Activated CD8-positive, alpha-beta memory T cell treated with anti-CD3 and anti-CD28 coated beads, Interleukin-2, amount 50 U/mL, for 4 hours (primary cell): ENCODE data around the gene HBQ1.
A peak's percentile ranks its signal among the peaks of the same experiment; 100 is the strongest.
"Not testable (repeated sequence)": the region's sequence is repeated elsewhere in the genome, so short reads cannot be mapped to it uniquely, and the experiment has no call there.

Source experiments
- DNase-seq: peaks from one replicate; pipeline ENCODE4 v3.0.0-alpha.2; 2020

HBQ1 gene

DNA sequence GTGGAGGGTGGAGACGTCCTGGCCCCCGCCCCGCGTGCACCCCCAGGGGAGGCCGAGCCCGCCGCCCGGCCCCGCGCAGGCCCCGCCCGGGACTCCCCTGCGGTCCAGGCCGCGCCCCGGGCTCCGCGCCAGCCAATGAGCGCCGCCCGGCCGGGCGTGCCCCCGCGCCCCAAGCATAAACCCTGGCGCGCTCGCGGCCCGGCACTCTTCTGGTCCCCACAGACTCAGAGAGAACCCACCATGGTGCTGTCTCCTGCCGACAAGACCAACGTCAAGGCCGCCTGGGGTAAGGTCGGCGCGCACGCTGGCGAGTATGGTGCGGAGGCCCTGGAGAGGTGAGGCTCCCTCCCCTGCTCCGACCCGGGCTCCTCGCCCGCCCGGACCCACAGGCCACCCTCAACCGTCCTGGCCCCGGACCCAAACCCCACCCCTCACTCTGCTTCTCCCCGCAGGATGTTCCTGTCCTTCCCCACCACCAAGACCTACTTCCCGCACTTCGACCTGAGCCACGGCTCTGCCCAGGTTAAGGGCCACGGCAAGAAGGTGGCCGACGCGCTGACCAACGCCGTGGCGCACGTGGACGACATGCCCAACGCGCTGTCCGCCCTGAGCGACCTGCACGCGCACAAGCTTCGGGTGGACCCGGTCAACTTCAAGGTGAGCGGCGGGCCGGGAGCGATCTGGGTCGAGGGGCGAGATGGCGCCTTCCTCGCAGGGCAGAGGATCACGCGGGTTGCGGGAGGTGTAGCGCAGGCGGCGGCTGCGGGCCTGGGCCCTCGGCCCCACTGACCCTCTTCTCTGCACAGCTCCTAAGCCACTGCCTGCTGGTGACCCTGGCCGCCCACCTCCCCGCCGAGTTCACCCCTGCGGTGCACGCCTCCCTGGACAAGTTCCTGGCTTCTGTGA lies 3.5 kb upstream of the HBQ1 start, which contains the start of gene HBA1:
Gene HBA1 (plus strand): TSS at position 204 of the 906 bp plus-strand sequence. CDS start 37 bp downstream, at position 241.
- not testable (repeated sequence) for DNase-seq

DNA sequence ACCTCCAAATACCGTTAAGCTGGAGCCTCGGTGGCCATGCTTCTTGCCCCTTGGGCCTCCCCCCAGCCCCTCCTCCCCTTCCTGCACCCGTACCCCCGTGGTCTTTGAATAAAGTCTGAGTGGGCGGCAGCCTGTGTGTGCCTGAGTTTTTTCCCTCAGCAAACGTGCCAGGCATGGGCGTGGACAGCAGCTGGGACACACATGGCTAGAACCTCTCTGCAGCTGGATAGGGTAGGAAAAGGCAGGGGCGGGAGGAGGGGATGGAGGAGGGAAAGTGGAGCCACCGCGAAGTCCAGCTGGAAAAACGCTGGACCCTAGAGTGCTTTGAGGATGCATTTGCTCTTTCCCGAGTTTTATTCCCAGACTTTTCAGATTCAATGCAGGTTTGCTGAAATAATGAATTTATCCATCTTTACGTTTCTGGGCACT lies 2.9 kb upstream of the HBQ1 start:
- DNase-seq, result no peak

DNA sequence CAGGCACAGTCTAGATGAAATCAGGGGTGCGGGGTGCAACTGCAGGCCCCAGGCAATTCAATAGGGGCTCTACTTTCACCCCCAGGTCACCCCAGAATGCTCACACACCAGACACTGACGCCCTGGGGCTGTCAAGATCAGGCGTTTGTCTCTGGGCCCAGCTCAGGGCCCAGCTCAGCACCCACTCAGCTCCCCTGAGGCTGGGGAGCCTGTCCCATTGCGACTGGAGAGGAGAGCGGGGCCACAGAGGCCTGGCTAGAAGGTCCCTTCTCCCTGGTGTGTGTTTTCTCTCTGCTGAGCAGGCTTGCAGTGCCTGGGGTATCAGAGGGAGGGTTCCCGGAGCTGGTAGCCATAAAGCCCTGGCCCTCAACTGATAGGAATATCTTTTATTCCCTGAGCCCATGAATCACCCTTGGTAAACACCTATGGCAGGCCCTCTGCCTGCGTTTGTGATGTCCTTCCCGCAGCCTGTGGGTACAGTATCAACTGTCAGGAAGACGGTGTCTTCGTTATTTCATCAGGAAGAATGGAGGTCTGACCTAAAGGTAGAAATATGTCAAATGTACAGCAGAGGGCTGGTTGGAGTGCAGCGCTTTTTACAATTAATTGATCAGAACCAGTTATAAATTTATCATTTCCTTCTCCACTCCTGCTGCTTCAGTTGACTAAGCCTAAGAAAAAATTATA lies 2.1 kb upstream of the HBQ1 start:
- no peak for DNase-seq

DNA sequence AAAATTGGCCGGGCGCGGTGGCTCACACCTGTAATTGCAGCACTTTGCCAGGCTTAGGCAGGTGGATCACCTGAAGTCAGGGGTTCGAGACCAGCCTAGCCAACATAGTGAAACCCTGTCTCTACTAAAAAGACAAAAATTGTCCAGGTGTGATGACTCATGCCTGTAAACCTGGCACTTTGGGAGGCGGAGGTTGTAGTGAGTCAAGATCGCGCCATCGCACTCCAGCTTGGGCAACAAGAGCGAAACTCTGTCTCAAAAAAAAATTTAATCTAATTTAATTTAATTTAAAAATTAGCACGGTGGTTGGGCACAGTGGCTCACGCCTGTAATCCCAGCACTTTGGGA lies 1.6 kb upstream of the HBQ1 start:
- DNase-seq, result no peak

DNA sequence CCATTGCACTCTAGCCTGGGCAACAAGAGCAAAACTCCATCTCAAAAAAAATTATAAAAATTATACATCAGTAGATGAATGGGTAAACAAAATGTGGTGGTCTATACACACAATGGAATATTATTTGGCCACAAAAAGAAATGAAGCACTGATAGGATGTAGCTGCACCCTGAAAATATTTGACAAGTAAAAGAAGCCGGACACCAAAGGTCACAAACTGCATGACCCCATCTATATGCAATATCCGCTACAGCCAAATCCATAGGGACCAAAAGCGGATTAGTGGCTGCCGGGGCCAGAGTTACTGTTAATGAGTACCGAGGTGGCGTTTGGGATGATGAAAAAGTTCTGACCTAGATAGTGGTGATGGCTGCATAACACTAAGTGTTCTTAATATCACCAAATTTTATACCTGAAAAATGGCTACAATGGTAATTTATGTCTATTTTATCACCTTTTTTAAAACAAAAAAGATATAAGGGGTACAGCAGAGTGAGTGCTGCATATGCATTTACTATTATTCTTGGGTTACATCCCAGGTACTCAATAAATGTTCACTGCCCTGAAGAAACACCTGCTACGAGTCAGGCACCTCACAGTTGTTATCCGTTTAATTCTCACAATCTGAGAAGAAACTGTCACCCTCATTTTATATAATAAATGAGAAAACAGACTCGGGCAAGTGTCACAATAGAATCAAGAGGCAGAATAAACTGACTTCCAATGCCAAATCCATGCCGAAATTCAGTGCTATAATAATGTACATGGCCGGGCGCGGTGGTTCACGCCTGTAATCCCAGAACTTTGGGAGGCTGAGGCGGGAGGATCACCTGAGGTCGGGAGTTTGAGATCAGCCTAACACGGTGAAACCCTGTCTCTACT lies 807 bp upstream of the HBQ1 start:
- no peak for DNase-seq

DNA sequence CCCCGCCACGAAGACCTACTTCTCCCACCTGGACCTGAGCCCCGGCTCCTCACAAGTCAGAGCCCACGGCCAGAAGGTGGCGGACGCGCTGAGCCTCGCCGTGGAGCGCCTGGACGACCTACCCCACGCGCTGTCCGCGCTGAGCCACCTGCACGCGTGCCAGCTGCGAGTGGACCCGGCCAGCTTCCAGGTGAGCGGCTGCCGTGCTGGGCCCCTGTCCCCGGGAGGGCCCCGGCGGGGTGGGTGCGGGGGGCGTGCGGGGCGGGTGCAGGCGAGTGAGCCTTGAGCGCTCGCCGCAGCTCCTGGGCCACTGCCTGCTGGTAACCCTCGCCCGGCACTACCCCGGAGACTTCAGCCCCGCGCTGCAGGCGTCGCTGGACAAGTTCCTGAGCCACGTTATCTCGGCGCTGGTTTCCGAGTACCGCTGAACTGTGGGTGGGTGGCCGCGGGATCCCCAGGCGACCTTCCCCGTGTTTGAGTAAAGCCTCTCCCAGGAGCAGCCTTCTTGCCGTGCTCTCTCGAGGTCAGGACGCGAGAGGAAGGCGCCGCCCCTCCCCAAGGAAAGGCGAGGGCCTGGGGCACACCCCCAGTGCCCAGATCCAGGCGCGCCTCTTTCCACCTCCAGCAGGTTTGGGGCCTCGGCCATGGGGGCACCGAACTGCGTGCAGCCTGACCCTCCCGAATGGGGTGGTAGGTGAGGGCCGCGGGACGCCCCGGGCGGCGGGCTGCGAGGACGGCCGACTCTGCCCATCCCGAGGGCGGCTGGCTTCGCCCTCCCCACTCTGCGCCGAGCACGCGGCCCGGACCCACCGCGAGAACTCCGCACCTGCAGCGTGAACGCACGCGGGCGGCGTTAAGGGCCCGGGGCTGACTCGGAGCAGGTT lies 664 bp downstream of the HBQ1 start:
- DNase-seq, result peak; percentile 85

DNA sequence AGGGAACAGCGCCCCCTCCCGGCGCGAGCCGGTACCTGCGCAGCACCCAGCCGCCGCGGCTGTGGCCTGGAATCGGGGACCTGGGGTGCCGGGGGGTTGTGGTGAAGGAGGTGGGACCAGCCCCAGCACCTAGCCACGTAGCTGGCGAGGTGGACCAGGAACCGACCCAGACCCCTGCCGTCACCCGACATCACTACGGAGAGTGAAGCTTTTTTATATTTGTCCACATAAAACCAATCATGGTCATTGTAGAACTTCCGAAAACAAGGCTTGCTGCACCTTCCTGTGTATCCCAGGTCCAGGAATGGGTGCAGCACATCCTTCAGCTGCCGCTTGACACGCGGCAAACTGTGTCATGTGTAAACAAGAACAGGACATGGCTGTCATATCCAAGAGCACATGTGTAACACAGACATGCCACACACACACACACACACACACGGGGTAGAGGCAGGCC lies 1.3 kb downstream of the HBQ1 start:
- no peak for DNase-seq

DNA sequence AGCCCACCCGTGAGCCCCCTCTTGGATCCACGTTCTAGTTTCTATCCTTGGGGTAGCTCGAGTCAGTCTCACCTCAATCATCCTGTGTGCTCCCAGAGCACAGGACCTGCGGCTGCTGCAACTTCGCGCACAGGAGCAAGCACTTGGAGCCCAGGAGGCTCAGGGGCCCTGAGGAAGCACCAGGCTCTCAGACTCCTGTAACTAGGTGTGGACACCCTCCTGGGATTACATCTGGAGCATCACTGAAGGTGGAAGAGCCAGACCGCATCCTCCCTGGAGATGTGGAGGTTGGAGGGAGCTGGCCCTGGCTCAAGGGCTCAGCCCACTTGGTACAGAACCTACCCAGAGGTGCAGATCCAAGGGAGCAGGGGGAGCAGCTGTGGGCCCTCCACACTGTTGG lies 2.7 kb downstream of the HBQ1 start:
- DNase-seq, result no peak

DNA sequence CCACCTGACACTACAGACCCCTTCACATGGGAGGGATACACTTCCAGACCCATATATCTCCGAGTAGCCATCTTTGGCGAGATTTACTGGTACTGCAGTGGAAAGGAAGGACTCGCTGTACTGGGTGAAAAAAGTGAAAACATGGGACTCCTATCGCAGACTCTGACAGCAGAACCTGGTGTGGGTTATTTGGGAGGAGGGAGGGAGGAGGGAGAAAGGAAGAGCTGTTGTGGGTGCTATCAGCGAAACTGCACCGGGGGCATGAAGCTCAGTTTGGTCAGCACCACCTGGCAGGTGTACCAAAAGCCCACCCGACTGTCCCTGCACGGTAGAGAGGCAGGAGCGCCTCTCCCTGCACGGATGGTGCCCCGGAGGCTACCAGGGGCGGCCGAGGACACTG lies 5.0 kb downstream of the HBQ1 start:
- DNase-seq, result no peak

DNA sequence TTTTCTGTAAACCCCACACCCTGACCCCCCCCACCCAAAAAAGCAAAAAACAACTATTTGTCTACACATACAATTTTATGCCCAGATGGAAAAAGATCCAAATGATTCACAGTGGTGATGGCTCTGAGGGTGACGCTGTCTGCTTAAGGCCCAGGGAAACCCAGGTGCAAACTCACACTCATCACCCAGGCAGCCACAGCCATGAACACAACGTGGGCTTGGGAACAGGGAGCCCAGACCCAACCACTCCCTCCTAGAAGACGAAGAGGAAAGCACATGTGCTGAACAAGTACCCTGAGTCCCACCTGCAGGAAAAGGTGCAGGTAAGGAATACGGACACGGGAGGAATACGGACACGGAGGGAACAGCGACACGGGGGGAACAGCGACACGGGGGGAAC lies 5.4 kb downstream of the HBQ1 start:
- DNase-seq, result no peak

DNA sequence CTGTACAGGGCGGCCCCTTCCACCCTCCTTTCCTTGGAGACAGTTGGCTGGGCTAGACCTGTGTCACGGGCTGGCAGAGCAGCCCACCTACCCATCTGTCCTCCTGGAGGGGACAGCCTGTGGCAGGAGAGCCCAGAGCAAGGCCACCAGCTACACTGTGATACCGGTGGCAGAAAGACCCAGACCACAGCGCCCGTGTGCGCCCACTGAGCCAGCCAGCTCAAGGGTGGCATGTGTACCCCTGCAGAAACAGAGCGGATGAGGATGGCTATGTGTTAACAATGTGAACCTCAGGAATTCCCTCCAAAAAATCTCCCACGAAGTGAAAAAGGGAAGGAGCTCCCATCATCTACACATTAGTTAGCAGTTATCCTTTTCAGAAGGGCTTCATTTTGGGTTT lies 7.1 kb downstream of the HBQ1 start:
- no peak for DNase-seq

DNA sequence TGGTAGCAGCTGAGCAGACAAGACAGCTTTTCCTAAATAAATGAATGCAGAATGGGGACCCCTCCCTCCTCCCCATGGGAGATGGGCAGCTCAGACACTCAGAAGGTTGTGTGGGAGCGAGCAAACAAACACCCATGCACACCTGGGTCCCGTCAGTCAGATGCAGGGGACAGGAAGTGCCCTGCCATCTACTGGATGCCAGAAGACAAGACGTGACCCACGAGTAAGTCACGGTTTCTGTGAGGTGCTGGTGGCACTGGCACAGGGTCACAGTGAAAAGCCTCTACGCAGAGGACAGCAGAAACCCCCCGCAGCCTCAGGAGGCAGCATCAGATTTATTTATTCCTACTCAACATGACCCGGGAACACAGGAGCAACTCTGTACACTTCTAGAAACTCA lies 8.4 kb downstream of the HBQ1 start:
- no peak for DNase-seq

DNA sequence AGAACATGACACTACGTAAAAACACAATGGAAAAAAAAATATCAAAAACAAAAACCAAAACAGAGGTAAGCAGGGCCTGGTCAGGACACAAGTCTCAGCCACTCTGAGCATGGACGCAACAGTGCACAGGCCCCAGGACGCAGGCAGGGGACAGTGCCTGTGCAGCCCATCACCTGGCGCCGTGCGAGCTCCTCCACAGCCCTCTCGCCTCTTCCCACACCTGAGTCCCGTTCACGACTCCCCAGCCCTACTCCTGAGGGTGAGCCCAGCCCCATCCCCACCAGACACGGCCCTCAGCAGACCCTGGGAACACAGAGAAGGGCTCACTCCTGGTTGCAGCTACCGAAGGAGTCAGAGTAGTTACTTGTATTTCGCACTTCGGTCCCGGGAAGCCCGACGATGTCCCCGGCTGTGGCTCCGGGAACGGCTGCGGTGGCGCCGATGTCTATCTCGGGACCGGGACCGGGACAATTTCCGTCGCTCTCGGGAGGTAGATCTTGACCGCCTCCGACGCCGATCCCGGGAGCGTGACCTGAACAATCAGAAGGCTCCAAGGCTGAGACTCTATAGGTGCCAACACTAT lies 9.4 kb downstream of the HBQ1 start:
- no peak for DNase-seq

DNA sequence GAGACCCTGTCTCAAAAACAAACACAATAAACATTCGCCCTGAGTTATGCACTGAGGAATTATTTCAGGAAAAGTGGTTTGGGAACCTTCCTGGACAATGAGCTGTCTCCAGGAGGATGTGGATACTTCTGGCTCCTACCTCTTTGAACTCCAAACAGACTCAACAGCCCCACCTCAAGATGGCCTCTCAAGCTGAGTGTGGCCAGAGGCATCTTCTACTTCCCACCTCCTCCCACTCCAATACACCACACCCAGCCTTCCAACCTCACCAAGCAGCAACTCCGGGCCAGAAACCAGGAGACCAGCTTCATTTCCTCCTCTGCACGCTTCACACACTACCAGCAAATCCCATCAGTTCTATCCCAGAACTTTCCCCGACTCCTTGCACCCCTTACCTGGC lies 11.6 kb downstream of the HBQ1 start:
- DNase-seq, result no peak

DNA sequence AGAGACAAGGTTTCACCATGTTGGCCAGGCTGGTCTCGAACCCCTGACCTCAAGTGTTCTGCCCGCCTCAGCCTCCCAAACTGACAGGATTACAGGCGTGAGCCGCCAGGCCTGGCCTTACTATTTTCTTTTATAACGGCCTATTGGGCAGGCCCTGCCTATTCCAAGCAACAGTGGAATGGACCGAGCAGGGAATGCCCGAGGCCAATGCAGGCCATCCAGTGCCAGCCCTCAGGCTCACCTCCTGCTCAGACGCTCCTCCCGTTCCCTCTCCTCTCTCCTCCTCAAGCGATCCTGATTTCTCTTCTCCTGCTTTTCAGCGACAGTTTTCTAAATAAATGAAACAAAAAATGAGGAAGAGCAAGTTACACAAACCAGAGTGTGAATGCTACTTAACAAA lies 12.4 kb downstream of the HBQ1 start:
- DNase-seq, result no peak

DNA sequence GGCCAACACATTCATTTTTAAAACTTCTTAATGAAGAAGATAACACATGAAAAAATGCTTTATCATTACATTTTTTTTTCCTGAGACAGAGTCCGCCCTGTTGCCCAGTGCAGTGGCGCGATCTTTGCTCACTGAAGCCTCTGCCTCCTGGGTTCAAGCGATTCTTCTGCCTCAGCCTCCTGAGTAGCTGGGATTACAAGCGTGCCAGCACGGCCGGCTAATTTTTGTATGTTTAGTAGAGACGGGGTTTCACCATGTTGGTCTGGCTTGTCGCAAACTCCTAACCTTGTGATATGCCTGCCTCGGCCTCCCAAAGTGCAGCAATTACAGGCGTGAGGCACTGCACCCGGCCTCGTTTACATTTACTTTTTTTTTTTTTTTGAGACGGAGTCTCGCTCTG lies 13.2 kb downstream of the HBQ1 start:
- DNase-seq, result no peak

DNA sequence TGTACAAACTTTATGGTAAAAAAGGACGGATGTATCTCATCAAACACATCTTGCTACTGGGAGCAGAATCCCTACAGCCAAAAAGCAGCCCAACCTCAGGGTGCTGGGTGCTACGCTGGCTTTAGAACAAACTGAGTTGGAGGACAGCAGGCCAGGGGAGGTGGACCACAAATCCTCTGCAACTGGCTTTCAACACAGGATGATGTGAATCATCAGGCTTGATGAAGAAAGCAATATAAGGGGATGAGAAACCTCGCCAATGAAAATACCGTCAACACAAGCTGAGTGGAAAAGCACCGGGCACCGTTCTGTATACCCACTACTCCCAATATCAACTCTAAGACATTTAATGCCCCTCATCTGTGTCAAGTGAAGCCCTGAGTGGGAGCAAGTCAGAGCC lies 14.3 kb downstream of the HBQ1 start:
- DNase-seq, result no peak

DNA sequence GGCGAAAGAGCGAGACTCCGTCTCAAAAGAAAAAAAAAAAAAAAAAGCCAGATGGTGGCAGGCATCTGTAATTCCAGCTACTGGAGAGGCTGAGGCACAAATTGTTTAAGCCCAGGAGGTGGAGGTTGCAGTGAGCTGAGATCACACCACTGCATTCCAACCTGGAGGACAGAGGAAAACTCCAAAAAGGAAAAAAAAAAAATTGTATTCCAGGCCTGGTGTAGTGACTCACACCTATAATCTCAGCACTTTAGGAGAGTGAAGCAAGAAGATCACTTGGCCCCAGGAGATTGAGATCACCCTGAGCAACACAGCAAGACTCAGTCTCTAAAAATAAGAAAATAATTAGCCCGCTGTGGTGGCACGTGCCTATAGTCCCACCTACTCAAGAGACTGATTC lies 20.1 kb downstream of the HBQ1 start:
- no peak for DNase-seq

DNA sequence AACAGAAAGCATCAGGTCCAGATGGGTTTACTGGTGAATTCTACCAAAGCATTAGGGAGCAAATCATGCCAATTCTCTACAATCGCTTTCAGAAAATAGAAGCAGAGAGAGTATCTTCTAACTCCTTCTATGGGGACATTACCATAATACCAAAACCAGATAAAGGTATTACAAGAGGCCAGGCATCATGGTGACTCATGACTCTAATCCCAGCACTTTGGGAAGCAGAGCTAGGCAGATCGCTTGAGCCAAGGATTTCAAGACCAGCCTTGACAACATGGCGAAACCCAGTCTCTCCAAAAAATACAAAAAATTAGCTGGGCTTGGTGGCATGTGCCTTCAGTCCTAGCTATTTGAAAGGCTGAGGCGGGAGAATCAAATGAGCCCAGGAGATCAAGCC lies 23.0 kb downstream of the HBQ1 start:
- DNase-seq, result no peak

DNA sequence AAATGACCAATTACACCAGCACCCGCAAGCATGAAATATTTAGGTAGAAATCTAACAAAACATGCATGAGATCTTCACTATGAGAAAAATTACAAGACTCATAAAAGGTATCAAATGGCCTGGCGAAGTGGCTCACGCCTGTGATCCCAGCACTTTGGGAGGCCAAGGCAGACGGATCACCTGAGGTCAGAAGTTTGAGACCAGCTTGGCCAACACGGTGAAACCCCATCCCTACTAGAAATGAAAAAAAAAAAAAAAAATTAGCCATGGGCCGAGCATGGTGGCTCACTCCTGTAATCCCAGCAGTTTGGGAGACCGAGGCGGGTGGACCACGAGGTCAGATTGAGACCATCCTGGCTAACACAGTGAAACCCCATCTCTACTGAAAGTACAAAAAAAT lies 23.8 kb downstream of the HBQ1 start:
- DNase-seq, result not testable (repeated sequence)

DNA sequence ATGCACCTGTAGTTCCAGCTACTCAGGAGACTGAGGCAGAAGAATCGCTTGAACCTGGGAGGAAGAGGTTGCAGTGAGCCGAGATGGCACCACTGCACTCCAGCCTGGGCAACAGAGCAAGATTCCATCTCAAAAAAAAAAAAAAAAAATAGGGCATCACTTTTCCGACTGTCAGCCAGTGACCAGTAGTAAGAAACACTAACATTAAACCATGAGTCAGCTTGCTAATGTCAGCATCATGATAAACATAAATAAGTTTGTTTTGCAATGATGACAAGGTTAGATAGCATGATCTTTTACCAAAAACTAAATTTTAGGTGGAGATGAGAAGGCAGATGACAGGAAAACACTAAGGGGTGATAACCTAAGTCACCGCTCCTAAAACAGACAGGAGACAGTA lies 29.1 kb downstream of the HBQ1 start:
- DNase-seq, result not testable (repeated sequence)
